Activated T-cell treated with anti-CD3 and anti-CD28 coated beads, Interleukin-2, amount 50 U/mL, for 24 hours (primary cell): ENCODE measurements around the gene PPP4R3B.

ENCODE experiments used
- DNase-seq: peaks from one replicate; pipeline ENCODE4 v3.0.0-alpha.2; 2020
- H3K27ac Mint-ChIP-seq: 2 replicates; pipeline ENCODE4 v1.8.0; 2020; ENCODE audit warnings: mild to moderate bottlenecking, mixed read lengths
- H3K27me3 Mint-ChIP-seq: 2 replicates; pipeline ENCODE4 v1.8.0; 2020; ENCODE audit warnings: mixed read lengths
- H3K36me3 Mint-ChIP-seq: 2 replicates; pipeline ENCODE4 v1.8.0; 2020; ENCODE audit warnings: low read depth, mixed read lengths
- H3K4me1 Mint-ChIP-seq: 2 replicates; pipeline ENCODE4 v1.8.0; 2020; ENCODE audit warnings: low read depth, mixed read lengths
- H3K4me3 Mint-ChIP-seq: 2 replicates; pipeline ENCODE4 v1.8.0; 2020; ENCODE audit warnings: mild to moderate bottlenecking, moderate library complexity, mixed read lengths
- H3K9me3 Mint-ChIP-seq: 2 replicates; pipeline ENCODE4 v1.8.0; 2020; ENCODE audit warnings: mixed read lengths

Gene PPP4R3B

DNA sequence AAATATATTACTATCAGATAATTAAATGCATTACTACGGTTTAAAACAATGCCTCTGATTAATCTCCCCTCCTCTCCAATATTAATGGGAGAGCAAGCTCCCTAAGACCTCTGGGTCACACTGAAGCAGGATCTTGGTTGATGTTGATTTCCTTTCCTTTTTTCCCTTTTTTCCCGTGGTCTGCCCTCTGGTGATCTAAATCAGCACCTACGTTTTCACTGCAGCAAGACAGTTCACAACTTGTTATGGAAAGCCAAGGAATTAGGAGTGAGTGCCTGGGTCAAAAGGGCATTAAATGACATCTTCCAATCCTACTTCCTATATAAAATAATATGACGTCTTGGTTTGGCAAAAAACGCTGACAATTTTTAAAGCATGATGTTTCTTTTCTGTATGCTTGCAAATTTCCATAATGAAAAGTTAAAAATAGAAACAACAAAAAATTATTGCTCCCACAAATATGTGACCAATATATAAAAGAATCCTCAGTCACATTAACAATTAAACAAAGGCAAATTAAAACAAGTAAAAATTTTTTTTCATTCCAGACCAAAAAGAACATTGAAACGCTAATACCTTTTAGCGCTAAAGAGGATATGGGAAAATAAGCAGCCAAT, 105.8 kb downstream of the PPP4R3B start:
- DNase-seq: no peak
- Mint-ChIP-seq H3K27me3 (no peaks in the 10 kb centered on the region), H3K9me3 (no peaks in the 10 kb centered on the region), H3K27ac (no peak overlapping the region), H3K36me3 (no peaks in the 10 kb centered on the region), H3K4me1 (peaks cover 2% of the 10 kb centered on the region), H3K4me3 (no peak overlapping the region)

- no peaks in the 10 kb centered on the region for H3K9me3 Mint-ChIP-seq
- no peak overlapping the region for H3K4me3 Mint-ChIP-seq
- no peak overlapping the region for H3K27ac Mint-ChIP-seq
- no peaks in the 10 kb centered on the region for H3K4me1 Mint-ChIP-seq
- DNase-seq: no peak
- H3K36me3 Mint-ChIP-seq: no peaks in the 10 kb centered on the region
- H3K27me3 Mint-ChIP-seq: peaks cover 2% of the 10 kb centered on the region
Measured at GRCh38 chr2:55502590-55503141, 114.8 kb downstream of the PPP4R3B start.

- H3K4me1 Mint-ChIP-seq: no peaks in the 10 kb centered on the region
- no peaks in the 10 kb centered on the region for H3K9me3 Mint-ChIP-seq
- H3K27me3 Mint-ChIP-seq: no peaks in the 10 kb centered on the region
- no peak overlapping the region for H3K4me3 Mint-ChIP-seq
- no peak for DNase-seq
- no peak overlapping the region for H3K27ac Mint-ChIP-seq
- H3K36me3 Mint-ChIP-seq: no peaks in the 10 kb centered on the region
Measured at GRCh38 chr2:55500025-55500424, 117.4 kb downstream of the PPP4R3B start.

GRCh38 chr2:55498582-55498981, 118.8 kb downstream of the PPP4R3B start:
- no peaks in the 10 kb centered on the region for H3K9me3 Mint-ChIP-seq
- no peak for DNase-seq
- H3K27me3 Mint-ChIP-seq: no peaks in the 10 kb centered on the region
- no peak overlapping the region for H3K4me3 Mint-ChIP-seq
- H3K4me1 Mint-ChIP-seq: no peaks in the 10 kb centered on the region
- no peak overlapping the region for H3K27ac Mint-ChIP-seq
- no peaks in the 10 kb centered on the region for H3K36me3 Mint-ChIP-seq
